HG03025 (cell line): ENCODE data around the gene PTPRF.

Experiments used
- ATAC-seq: cut with Tn5 transposase; IDR thresholded peaks from one replicate; pipeline ENCODE4 v1.9.1; 2021; ENCODE audit warnings: mild to moderate bottlenecking, moderate library complexity; ENCODE audit not compliant: unreplicated experiment, low FRiP score

PTPRF gene

DNA sequence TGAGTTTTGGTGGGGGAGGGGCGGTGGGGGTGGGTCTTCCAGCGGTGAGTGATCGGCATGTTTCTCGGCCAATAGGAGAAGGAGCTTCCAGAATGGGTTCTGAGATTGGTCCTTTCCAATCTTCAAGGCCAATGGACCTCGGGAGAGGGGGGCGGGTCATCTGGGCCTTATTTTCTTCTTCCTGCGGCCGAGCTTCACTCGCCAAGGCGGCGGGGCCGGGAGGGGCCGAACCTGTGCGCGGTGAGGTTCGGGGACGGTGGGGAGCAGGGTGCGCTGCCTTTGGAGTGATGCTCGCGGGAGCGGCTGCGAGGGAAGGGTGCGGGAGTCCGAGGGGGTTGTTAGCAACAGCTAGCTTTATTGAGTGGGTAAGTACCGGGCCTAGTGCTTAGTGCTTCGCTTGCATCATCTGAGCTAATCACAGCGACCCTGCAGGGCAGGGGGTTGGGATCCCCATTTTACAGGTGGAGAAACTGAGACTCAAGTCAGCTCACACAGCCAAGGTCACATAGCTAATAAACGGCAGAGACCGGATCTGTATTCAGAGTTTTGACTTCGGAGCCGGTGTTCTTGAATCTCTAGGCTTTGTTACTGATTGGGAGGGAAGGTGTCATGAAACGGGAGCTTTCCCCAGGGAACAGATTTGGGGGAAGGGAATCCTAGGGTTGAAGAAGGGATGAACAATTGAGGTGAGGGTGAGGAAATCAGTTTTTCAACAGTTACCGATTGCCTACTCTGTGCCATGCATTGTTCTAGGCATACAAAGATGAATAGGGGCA is 119.8 kb downstream of the PTPRF start:
- ATAC-seq: peak; percentile 64

DNA sequence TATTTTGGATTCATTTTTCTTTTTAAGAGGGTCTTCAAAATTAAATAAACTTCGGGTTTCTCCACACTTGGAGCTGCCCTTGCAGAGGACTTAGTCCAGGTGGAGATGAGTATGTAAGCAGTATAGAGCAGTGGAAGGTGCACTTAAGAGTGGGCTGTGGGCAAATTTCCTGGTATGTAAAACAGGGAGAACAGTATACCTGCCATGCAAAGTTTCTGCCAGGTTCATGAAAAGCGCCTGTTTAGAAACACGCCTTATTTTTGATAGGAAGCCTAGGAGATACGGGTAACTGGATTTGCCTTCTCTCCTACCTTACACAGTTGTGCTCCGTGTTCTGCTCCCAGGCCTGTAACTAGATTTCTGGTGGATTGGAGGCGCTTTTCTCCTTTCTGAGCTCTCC is 120.5 kb downstream of the PTPRF start:
- ATAC-seq: no peak

DNA sequence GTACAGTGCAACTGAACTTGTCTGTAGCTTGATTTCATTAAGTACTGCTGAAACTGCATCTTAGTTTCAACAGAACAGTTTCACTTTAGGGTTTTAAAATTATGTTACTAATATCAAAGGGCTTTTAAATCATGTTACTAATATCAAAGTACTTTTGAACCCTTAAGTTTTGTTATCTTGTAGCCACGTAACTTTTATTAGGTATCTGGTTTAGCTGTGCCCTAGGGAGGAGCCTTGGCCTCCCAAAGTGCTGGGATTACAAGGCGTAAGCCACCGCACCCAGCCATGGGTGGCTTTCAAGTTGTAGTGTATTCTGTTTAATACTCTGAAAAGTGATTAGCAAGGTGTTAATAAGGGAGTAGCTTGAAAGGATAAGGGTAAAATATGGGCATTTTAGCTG is 121.2 kb downstream of the PTPRF start:
- ATAC-seq: no peak

DNA sequence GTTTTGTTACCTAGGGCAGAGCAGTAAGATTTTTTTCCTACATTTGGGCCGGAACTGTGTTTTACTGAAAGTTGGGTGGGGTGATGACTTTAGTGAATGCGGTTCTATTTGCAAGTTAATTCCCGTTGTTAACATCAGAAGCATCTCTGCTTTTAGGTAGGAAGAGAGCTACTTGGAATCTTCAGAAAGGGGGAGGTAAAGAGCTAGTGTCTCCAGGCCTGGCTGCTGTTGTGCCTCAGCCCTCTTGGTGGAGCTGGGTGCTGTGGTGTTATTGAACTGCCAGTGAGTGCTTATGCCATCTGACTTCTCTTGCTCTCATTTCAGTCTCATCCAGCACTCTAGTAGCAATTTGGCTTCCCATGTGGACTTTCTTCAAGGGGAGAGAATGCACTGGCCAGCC is 122.7 kb downstream of the PTPRF start:
- no peak for ATAC-seq

DNA sequence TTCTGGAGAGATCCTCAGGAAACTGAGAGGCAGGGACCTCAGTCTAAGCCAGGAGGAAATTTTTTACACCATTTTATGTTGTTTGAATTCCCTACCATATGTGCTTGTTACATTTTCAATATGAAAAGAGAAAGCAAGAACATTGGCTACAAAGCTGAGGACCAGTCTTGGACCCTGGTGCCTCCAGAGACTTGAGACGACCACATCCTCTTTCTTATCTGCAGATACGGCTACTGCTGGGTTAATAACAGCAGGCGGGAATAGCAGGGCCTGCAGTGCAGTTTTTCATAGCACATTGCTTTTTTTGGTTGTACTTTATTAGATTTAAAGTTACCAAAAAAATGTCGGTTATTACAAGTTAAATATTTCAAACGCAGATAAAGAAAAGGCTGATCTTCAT is 123.2 kb downstream of the PTPRF start:
- ATAC-seq: no peak

DNA sequence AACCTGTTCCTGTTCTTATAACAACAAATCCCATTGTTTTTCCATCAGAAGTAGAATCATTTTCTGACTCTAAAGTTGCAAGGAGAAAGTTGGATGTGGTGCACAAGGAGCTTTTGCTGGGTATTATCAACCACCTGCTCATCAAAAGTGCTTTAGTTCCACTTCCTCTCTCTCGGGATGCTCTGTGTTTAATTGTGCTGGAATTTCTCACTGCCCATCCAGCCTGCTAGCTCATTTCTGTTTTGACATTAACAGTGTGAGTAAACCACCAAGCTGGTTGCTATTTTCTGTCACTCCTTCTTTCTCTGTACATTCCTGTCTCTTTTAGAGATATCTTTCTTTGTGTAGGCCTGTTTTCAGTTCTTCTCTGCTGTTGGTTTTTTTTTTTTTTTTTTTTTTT is 125.3 kb downstream of the PTPRF start:
- ATAC-seq: no peak

DNA sequence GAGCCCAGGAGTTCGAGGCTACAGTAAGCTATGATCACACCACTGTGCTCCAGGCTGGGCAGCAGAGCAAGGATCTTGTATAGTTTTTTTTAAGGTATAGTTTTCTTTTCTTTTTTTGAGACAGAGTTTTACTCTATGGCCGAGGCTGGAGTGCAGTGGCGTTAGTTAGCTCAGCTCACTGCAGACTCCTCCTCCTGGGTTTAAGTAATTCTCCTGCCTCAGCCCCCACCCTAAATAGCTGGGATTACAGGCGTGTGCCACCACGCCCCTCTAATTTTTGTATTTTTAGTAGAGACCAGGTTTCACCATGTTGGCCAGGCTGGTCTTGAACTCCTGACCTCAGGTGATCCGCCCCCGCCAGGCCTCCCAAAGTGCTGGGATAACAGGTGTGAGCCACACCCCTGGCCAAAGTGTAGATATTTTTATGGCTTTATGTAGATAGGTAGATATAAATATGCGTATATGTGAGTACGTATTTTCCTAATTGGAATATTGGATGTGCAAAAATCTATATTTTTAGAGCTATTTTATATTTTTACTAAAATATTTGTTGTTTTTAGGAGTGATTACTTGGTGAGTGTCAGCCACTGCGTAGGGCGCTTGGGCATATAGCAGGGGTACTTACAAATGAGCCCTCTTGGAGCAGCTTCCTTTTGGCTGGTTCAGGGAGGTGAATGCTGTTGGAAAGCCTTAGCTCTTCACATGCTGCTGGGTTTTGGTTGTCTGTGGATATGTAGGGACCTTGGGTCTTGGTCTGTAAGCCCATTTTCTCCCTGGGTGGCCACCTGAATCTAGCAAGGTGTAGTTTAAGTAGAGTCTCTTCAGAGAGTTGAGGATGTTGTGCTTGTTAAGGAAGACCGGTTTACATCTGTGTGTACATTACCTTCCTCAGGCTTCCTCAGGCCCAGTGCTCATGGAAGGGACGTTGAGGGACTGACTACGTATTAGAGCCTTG is 128.8 kb downstream of the PTPRF start:
- no peak for ATAC-seq

DNA sequence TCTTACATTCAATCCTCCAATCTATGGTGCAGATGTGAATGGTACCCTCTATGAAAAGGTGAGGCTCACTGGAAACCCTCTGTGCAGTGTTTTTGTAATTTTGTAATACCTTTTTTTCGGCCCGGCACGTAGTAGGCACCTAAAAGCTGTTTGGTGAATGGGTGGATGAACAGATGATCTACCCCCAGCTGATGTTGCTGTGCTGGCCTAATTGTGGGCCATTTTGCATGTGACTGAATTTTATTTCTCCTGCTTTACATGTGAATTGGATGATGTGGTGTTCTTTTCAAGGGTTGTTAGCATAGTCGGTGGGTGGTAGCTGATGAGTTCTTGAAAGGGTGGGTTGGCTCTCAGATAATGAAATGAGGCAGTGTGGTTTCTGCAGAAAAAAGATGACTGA is 129.7 kb downstream of the PTPRF start:
- no peak for ATAC-seq

DNA sequence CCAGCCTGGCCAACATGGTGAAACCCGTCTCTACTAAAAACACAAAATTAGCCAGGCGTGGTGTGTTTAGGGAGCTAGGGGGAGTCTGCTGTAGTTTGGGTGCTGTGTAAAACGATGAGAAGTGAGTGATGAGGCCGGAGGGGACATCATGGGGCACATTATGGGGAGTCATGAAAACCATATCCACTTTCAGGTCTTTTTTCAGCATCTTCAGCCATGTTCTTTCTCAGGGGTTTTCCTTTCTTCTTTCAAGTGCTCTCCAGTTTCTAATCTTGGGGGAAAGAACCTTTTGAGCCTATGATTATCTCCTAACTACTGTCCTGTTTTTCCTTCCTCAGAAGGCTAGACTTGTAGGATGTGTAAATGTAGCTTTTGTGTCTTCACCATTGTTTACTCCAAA is 133.7 kb downstream of the PTPRF start:
- ATAC-seq: no peak

DNA sequence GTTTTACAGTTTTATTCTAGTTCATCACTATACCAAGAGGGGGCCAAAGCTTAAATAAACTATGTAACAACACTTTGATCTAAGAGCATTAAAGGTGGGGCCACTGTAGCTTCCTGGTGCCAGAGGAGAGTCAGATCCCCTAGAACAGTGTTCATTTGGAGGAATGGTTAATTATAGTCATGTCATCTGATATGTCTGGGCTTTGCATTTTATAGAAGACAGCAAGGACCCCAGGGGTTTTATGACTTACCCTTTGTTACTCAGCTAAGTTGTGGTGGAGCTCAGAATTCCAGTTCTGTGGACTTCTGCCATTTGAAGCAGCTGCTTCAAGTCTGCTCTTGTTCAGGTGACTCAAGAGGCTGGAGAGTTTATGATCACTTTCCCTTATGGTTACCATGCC is 135.9 kb downstream of the PTPRF start:
- no peak for ATAC-seq

DNA sequence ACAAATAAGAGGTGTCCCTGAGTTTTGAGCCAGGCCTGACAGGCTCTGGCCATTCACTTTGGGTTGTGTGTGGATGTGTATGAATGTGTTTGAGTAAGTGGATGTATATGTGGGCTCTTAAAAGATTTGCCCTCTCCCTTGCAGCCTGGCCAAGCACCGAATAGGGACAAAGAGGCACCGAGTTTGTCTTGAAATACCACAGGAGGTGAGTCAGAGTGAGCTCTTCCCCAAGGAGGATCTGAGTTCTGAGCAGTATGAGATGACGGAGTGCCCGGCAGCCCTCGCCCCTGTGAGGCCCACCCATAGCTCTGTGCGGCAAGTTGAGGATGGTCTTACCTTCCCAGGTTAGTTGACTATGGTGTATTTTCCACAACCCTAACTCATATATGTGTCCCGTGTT is 138.3 kb downstream of the PTPRF start:
- no peak for ATAC-seq

DNA sequence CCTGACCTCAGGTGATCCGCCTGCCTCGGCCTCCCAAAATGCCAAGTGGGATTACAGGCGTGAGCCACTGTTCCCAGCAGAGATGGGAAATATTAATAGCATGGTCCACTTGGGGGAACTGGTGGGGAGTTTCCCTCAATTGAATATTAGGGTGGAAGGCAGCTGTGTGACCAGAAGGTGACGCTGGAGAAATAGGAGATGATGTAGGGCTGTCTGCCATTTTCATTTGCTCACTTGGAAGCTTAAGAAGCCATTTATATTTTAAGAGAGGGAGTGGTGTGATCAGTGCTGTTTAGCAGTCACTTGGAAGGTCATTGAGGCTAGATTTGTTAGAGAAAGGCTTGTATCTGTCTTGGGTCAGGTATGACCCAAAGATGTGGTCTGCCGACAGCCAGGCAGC is 139.2 kb downstream of the PTPRF start:
- no peak for ATAC-seq

DNA sequence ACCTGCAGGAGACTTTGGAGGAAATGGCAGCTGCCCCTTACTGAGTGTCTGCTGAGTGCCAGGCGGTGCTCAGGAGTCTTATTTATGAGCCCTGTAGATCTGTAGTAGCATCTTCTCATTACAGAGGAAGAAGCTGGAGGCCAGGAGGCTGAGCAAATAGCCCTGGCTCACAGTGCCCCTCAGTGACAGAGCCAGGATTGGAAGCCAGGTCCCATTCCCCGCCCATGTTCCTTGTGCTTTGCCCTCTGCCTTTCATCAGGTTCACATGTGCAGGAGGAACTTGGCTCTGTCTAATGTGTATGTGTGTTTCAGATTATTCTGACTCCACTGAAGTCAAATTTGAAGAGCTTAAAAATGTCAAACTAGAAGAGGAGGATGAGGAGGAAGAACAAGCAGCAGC is 140.5 kb downstream of the PTPRF start:
- no peak for ATAC-seq

DNA sequence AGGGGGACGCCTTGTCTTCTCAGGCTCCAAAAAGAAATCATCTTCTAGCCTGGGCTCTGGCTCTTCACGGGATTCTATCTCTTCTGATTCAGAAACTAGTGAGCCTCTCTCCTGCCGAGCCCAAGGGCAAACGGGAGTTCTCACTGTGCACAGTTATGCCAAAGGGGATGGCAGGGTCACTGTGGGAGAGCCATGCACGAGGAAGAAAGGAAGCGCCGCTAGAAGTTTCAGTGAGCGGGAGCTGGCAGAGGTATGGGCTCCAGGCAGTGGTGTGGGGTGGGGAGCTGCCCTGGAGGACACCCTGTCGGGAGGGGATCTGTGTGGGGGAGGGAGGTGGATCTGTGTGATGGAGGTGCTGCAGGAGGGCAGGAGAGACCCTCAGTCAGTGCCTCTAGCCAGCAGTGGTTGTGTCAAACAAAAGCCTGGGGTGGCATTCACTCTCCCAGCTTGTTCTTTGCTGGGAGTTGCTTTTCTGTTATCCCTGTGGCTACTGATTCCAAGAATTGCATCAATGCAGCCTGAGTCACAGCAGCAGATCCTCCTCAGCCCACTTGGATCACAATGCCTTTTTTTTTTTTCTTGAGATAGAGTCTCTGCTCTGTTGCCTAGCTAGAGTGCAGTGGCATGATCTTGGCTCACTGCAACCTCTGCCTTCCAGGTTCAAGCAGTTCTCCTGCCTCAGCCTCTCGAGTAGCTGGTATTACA is 141.1 kb downstream of the PTPRF start:
- no peak for ATAC-seq

DNA sequence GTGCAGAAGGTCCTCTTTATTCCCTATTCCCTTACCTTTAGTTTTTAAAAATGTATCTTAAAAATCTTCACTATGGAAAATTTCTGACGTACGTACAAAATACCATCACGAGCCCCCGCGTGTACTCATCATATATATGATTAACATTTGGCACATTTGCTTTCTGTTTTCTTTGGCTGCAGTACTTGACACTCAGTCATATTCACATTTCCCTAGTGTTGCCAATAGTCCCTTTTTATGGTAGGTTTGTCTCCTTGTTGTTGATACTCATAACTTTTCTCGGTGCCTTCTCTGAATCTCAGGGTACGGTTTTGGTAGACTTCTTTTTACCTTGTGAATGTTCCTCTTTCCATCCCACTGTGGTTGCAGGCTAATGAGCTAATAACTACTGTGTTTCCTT is 142.6 kb downstream of the PTPRF start:
- no peak for ATAC-seq
